ENCODE data around the gene KLB.

- TF ChIP-seq TAF1 (IDR thresholded peaks at IDR 0.05; ENCODE audit: low read depth) (no peak), RAD21 (conservative IDR thresholded peaks at IDR 0.05) (no peak), CTCF (IDR thresholded peaks at IDR 0.05; ENCODE audit: poor library complexity, severe bottlenecking) (no peak)
Measured at GRCh38 chr4:39363773-39364393, 42.8 kb upstream of the KLB start.
